Right lobe of liver (tissue), 6 donors: ENCODE results near the gene NEDD4L. TPM values are rescaled to one million over a fixed set of nuclear protein-coding genes. Genes with fewer than 3 reads are reported as not detected.
A peak's percentile ranks its signal among the peaks of the same experiment; 100 is the strongest.

Experiments used
- ATAC-seq, 4 donors: fragments of 200-7000 bp; cut with Tn5 transposase; one replicate each; pipeline ENCODE4 v1.9.1; 2020; ENCODE audit warnings: mild to moderate bottlenecking in 4 of 4, moderate library complexity in 4 of 4
- DNase-seq, 3 donors: peaks; one replicate each; pipeline ENCODE4 v3.0.0-alpha.2; 2020
- H3K27ac ChIP-seq, 3 donors: fragments of 200-600 bp; one replicate each; pipeline ENCODE4 v1.8.0; 2022
- H3K27me3 ChIP-seq, 2 donors: fragments of 200-600 bp; one replicate each; pipeline ENCODE4 v1.8.0; 2022
- H3K36me3 ChIP-seq, 4 donors: fragments of 200-600 bp; sonication (generic) in 1 of 4; one replicate each; pipeline versions ENCODE4 v1.5.1 to v1.8.0; 2017 to 2022; ENCODE audit warnings: control low read depth in 1 of 4
- H3K4me1 ChIP-seq, 4 donors: fragments of 200-600 bp; sonication (generic) in 1 of 4; one replicate each; pipeline versions ENCODE4 v1.5.1 to v1.8.0; 2017 to 2022; ENCODE audit warnings: control low read depth in 1 of 4
- H3K4me3 ChIP-seq, 3 donors: fragments of 200-600 bp; one replicate each; pipeline ENCODE4 v1.8.0; 2022
- H3K9me3 ChIP-seq, 4 donors: fragments of 200-600 bp; sonication (generic) in 1 of 4; one replicate each; pipeline versions ENCODE4 v1.5.1 to v1.8.0; 2017 to 2022; ENCODE audit warnings: control low read depth in 1 of 4
- CTCF ChIP-seq, 4 donors: fragments of 200-600 bp in 3 of 4; fragments of 450-650 bp in 1 of 4; IDR thresholded peaks; one replicate each; pipeline versions ENCODE4 v1.5.1 to v1.8.0; 2016 to 2022; ENCODE audit warnings: antibody characterized with exemption in 4 of 4, mild to moderate bottlenecking in 2 of 4
- POLR2A ChIP-seq: fragments of 450-650 bp; IDR thresholded peaks from one replicate; pipeline ENCODE4 v1.6.1; 2017; ENCODE audit warnings: antibody characterized with exemption, mild to moderate bottlenecking
- WGBS: methylation state at CpG from one replicate; pipeline ENCODE4 v1.1.6; 2018; ENCODE audit warnings: low coverage, low lambda C conversion rate; ENCODE audit not compliant: insufficient coverage; ENCODE audit errors: missing lambda C conversion rate; 5-methylcytosine and 5-hydroxymethylcytosine counted together
- intact Hi-C, 2 donors: fragments of 100-400 bp; cut with DNase I; formaldehyde crosslinking; loops; one replicate each; pipeline versions ENCODE4 v1.11.2 to v1.14.1; 2022
- total RNA-seq, 6 experiments: library from RNA; depleted of rRNA in 2 of 6; stranded (reverse); fragments of >200 nt in 2 of 6; fragmentation: NEBNext Ultra II Directional in 3 of 6; extraction: Animal tissue kit (Norgen Biotek cat#: 25700) in 3 of 6; gene quantifications; one replicate each; pipeline versions ENCODE4 v1.1.0 to v1.2.4, GENCODE V29; 2016 to 2023
- donor health status: DM: no; HTN: yes; CAD: no.
- donor health status: DM: no; HTN: no; CAD: no.
- donor health status: DM: no; HTN: no; CAD: no.
- donor health status: DM: no; HTN: yes; CAD: no.
- donor health status: DM: no; HTN: yes; CAD: no.

NEDD4L gene
- total RNA-seq, 6 experiments from 2014 or later, result 21.5 to 41.0 (median 33.2) TPM

DNA sequence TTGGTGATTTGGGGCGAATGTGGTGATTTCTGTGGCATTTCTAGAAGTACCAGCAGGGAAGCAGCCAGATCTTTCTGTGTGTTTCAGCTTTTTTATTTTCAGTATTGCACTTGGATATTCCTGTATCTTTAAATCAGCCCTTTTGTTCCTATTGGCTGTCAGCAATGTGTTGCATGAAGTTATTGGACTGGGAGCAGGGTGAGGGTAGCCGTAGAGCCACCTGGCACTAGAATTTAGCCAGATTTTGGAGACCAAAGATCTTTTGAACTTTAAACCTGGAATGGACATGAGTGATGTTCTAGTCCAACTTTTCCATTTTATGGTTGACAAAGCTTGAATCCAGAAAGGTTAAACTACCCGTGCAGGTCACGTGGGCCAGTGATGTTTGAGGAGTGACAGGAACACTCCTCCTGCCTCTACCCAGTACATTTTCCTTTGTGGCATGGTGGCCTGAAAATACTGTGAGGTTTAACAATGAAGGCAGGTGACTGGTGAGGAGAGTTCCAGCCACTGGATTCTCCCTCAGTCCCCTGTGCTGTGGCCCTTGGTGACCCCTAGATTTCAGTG lies 122.3 kb downstream of the NEDD4L start:
- Histone ChIP-seq H3K9me3 (no peaks in the 10 kb centered on the region), H3K27me3 (no peaks in the 10 kb centered on the region), H3K27ac (no peak overlapping the region), H3K4me1 (peaks cover 0 to 6% (median 0%) of the 10 kb centered on the region in 4 donors), H3K36me3 (no peaks in the 10 kb centered on the region), H3K4me3 (no peak overlapping the region)
- DNase-seq (peak in 1 of 3 donors; percentile 55), ATAC-seq (peak in 2 of 4 donors; percentile 21 to 65)
- TF ChIP-seq POLR2A (no peak), CTCF (IDR thresholded peaks at IDR 0.05) (no peak)
- intact Hi-C loops, result no loop called here
- 37% methylated on average over 4 of the region's 4 CpGs for WGBS

GRCh38 chr18:58167073-58167472 lies 123.0 kb downstream of the NEDD4L start:
- intact Hi-C loops, result no loop called here
- H3K36me3 ChIP-seq, result no peaks in the 10 kb centered on the region
- DNase-seq (no peak), ATAC-seq (no peak)
- H3K27me3 ChIP-seq, result no peaks in the 10 kb centered on the region
- no peak for TF ChIP-seq CTCF (IDR thresholded peaks at IDR 0.05)
- TF ChIP-seq POLR2A, result no peak
- 80% methylated on average over 1 of the region's 1 CpG for WGBS
- H3K9me3 ChIP-seq, result no peaks in the 10 kb centered on the region
- no peak overlapping the region for H3K27ac ChIP-seq
- H3K4me3 ChIP-seq, result no peak overlapping the region
- H3K4me1 ChIP-seq, result peaks cover 0 to 6% (median 0%) of the 10 kb centered on the region in 4 donors

DNA sequence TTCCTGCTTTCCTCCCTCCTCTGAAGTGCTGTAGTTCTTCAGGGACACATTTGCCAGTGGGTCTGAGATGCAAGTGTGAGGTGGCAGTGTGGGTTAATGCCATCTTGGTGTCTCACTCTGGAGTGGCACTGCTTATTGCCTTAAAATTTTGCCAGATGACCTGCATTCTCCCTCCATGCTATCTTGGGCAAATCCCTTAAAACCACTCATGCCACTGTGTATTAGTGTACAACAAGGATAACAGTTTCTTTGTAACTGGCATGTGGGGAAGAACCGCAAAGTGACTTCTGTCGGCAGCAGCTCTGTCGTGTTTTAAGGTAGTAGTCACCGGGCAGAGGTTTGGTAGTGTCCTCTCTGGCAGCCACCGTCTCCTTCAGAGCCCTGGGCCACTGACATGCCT lies 124.2 kb downstream of the NEDD4L start:
- ATAC-seq, result no peak
- DNase-seq, result no peak
- no peaks in the 10 kb centered on the region for H3K9me3 ChIP-seq
- no peaks in the 10 kb centered on the region for H3K36me3 ChIP-seq
- intact Hi-C loops, result no loop called here
- TF ChIP-seq POLR2A (no peak), CTCF (IDR thresholded peaks at IDR 0.05) (no peak)
- peaks cover 0 to 6% (median 0%) of the 10 kb centered on the region in 4 donors for H3K4me1 ChIP-seq
- no peak overlapping the region for H3K27ac ChIP-seq
- H3K27me3 ChIP-seq, result no peaks in the 10 kb centered on the region
- H3K4me3 ChIP-seq, result no peak overlapping the region
- WGBS, result 90% methylated on average over 2 of the region's 5 CpGs

DNA sequence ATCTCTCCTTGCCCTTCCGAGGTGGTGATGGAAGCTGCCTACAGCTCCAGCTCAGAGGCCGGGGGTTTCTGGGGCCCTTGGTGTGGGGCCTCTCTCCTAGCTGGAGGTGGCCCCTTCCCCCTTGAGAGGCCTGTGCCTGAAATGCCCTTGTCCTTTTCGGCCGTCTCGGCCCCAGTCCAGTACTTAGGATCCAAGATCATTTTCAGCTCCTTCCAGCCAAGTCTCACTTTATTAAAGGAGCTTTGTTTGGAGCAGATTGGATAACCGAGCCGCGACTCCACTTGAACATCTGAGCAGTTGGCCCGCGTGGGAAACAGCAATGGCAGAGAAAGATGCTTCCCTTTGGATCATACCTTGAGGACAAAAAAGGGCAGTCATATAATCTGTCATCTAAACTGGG lies 125.0 kb downstream of the NEDD4L start:
- Histone ChIP-seq H3K36me3 (no peaks in the 10 kb centered on the region), H3K27me3 (no peaks in the 10 kb centered on the region), H3K4me3 (no peak overlapping the region), H3K4me1 (peaks cover 0 to 6% (median 0%) of the 10 kb centered on the region in 4 donors), H3K27ac (no peak overlapping the region), H3K9me3 (no peaks in the 10 kb centered on the region)
- ATAC-seq (no peak), DNase-seq (no peak)
- TF ChIP-seq CTCF (IDR thresholded peaks at IDR 0.05), result no peak
- TF ChIP-seq POLR2A, result no peak
- intact Hi-C loops, result no loop called here
- WGBS, result 84% methylated on average over 7 of the region's 10 CpGs
